Stimulated activated CD4-positive, alpha-beta T cell treated with anti-CD3 and anti-CD28 coated beads, Interleukin-4, amount 100 ng/mL, for 48 hours (primary cell): ENCODE results near the gene RPS3.

Experiments
- DNase-seq, 2 donors: peaks; one replicate each; pipeline ENCODE4 v3.0.0-alpha.2; 2020; ENCODE audit warnings: low read depth in 2 of 2

Gene RPS3

GRCh38 chr11:75413864-75414263 lies 14.5 kb downstream of the RPS3 start:
- no peak for DNase-seq

DNA sequence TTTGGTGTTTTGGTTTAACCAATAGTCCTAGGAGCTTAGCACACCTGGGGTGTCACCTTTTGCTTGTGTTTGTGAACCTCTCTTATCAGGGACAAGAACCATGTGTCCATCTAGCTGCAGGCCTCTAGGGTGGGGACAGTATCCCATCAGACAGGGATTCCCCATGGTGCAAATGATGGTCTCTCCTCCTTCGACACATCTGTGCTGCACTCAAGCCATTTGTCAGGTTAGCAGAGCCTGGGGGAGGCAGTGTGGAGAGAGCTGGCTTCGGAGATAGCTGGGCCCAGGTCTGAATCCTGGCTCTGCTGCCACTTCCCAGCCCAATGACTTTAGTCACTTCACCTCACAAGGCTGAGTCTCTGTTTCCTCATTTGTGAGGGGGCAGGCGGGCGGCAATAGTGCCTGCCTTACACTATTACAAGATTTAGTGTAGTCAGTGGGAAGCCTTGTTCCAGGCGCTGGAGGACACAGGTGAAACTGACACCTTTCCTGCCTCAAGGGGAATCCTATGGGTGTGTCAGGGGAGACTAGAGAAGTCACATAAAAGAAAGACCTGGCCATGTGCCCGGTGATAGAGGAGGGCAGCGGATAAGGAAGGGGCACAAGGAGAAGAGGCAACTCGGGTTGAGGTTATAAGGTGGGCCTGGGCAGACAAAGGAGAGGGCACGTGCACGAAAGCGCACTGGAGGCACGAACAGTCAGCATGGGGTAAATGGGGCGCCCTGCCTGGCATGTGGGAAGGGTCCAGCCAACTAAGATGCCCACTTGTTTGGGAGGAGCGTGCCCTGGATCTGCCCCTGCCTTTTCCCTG lies 21.1 kb downstream of the RPS3 start:
- DNase-seq, result no peak

DNA sequence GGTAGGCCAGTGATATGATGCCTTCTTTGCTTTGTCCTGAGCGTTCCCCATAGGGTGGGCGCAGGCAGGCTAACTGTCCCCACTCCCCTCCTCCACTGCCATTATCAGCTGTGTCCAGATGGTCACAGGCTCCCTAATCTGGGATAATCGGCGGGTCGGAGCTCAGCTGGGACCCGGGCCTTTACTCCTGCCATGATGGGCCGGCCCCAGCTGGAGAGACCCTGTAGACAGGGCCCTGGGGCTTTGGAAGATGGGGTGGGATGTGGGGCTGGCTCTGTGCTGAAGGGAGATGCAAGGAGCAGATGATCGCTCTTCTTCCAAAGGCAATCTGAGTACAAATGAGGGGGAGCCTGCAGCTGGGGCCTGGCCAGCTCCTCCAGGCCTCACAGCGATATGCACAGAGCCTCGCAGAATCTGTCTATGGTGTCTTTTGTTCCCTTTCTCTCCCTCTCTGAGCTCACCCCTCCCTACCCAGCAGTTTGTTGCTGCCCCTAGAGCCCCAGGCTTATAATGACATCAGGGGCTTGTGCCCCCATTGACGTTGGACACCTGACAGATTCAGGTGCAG lies 21.8 kb downstream of the RPS3 start:
- DNase-seq, result no peak

- no peak for DNase-seq
These were observed 22.6 kb downstream of the RPS3 start for GRCh38 chr11:75421902-75422247.

- no peak for DNase-seq
These were observed 23.2 kb downstream of the RPS3 start for GRCh38 chr11:75422248-75423231.

- no peak for DNase-seq
These were observed 24.4 kb downstream of the RPS3 start for GRCh38 chr11:75423721-75424120.

DNA sequence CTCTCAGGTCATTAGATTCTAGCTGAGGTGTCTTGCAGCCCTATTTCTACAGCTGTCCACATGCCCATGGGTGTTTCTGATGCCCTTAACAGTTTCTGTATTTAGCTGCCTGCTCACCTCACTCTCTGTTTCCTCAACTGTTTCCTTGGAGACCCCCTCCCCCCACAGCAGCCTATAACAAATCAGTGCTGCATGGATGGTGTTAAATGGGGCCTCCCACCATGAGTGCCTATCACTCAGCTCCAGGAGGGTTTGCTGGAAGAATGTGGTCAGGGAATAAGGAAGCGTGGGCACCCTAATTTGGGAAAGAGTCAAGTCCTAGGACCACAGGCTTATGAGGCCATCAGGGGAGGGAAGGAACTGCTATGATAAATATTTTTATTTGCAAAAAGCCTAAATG lies 25.1 kb downstream of the RPS3 start:
- DNase-seq, result no peak

DNA sequence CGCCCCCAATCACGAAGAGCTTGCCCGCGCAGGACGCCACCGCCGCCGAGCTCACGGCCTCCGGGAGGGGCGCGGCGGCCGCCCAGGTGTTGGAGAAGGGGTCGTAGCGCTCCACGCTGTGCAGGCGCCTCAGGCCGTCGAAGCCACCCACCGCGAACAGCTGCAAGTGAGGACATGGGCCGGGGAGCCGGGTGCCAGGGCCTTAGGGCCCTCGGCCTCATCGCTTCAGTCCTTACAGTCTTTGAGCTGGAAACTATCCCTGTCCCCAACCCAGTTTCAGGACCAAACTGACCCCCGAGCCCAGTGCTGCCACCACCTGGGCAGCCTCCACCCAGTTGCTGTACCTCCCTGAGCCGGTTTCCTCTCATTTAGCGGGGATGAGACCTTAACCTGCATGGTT lies 26.1 kb downstream of the RPS3 start:
- DNase-seq, result no peak

- no peak for DNase-seq
These were observed 27.4 kb downstream of the RPS3 start for GRCh38 chr11:75426720-75427086.

- DNase-seq, result no peak
These were observed 27.9 kb downstream of the RPS3 start for GRCh38 chr11:75427181-75427580.

DNA sequence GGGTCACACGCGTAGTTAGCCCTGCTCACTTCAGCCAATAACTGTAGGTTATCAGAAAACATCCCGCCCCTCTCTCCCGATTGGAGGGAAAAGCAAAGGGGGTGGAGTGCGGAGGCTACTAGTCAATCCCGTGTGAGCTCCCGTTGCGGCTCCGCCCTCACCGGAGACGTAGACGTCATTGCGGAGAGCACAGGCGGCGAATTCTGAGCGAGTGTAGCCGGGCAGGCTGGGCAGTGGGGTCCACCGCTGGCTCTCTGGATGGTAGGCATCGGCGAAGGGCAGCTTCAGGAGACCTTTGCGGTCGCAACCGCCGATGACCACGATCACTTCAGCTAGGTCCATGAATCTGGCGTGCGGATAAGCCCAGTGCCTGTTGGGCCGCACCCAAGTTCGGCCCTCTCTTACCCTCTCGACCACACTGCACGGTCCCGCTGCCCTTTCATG lies 29.0 kb downstream of the RPS3 start:
- DNase-seq, result peak; percentile 47 to 63

DNA sequence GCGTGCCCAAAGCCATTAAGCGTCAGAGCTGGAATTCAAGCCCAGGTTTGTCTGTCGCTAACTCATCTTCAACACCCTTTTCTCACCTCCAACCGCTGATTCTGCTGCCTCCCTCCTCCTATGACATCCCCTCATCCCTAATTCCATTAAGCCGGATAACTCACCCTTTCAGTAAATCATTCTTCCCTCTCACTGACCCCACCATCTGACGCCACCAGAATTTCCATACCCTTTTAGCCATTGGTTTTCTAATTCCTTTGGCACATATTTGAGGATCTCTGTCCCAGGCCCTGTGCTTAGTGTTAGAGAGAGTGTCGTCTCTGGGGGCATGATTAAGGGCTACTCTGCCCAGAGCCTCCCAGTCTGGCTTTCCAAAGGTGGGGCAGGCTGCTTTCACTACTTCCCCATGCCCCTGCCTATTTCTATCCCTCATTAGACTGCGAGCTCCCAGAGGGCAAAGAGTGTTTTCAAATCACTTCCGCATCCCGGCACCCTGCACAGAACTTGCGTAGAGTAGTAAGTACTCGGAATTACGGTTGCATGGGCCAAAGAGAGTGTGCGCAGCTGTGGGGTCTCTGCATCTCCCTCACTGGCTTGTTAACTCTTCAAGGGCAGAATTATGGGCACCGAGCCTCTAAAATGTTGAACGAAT lies 29.8 kb downstream of the RPS3 start:
- no peak for DNase-seq

GRCh38 chr11:75429641-75429901 lies 30.3 kb downstream of the RPS3 start:
- no peak for DNase-seq

DNA sequence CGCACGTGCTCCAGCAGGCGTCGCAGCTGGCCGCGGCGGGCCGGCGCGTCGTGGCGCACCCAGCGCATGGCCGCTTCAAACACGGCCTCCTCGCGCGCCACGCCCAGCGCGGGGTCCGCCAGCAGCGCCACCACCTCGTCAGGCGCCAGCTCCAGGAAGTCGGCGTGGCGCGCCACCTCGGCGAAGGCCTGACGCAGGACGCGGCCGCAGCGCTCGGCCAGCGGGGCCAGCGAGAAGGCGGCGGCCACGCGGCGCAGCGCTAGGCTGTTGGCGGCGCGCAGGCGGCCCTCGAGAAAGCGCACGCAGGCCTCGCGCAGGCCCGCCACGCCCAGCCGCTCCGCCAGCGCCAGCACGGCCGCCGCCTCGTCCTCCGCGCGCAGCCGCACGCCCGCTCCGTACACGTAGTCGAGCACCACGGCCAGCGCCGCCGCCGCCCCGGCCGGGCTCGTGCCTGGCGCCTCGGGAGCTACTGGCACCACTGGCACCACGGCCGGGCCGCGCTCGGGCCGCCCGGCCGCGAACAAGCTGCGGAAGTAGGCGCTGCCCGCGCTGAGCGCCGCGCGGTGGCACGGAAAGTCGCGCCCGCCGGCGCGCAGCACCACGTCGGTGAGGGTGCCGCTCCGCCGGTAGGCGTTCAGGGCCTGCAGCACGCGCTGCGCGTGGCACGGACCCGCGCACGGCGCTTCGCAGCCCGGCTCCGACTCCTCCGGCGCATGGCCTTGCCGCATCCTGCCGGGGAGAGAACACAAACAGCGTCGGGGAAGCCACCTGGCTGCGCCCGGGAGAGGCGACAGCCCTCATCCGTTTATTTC lies 30.8 kb downstream of the RPS3 start:
- DNase-seq, result peak; percentile 52 to 55

DNA sequence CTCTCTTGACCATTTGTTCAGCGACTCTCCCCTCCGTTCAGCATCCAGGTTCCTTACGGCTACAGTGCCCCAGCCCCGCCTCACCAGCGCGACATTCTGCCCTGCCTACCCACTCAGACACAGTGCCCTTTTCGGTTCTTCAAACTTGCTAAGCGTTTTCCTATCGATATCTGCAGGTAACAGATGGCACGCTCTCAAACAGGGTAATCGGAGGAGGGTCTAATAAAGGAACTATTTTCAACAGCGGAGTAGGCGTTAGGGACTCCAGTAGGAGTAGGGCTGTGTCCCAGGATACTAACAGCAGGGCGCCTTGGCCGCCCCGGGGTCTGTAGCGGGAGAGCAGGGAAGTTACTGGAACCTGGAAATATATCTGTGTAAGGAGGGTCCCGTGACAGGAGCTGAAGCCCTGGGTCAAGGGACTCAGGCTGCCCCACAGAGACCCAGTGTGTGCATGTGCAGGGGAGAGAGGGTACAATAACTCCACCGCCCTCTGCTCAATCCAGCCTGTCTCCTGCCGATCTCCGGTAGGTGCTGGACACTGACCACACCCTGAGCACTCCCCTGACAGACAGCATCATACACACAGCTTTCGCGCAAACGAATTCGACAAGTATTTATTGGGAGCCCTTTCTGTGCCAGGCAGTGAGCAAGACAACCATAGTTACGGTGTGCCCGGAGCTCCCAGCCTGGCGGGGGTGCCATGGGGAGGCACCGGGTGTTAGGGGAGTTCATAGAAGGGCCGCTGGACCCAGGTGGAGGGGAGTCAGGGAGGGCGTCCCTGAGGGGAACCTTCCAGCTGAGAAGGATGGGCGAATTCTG lies 31.6 kb downstream of the RPS3 start:
- DNase-seq, result no peak

GRCh38 chr11:75431533-75432525 lies 32.5 kb downstream of the RPS3 start:
- no peak for DNase-seq

- no peak for DNase-seq
These were observed 33.6 kb downstream of the RPS3 start, which contains the start of gene KLHL35 for GRCh38 chr11:75432911-75433321. TSS of gene KLHL35 (minus strand) at chr11:75433203. CDS start at chr11:75430629, 2,574 bp downstream.

- no peak for DNase-seq
These were observed 34.1 kb downstream of the RPS3 start for GRCh38 chr11:75433443-75433842.

GRCh38 chr11:75434051-75434450 lies 34.7 kb downstream of the RPS3 start:
- DNase-seq, result no peak
